Measurements from ENCODE around the gene CTNNA2.

Gene CTNNA2

DNA sequence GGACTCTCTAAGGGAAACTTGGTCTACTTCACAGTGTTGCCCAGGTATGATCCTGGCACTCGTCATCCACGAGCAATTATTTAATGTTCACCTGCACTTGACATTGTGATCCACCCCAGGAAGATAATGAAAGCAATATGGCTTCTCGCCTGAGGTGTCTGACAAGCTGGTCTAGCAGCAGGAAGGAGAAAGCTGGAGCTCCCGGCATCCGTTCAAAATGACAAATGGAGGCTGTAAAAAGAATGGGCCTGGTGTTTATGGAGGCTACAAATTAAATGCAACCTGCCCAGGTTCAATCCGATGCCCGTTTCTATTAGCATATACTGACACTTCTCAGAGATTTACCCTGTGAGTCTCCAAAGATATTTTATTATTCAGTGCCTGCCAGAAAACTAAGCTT, 317.6 kb downstream of the CTNNA2 start:
- TF ChIP-seq ZFX (IDR thresholded peaks at IDR 0.05; ENCODE audit: borderline replicate concordance) = no peak
- TF ChIP-seq, protein P1, sequence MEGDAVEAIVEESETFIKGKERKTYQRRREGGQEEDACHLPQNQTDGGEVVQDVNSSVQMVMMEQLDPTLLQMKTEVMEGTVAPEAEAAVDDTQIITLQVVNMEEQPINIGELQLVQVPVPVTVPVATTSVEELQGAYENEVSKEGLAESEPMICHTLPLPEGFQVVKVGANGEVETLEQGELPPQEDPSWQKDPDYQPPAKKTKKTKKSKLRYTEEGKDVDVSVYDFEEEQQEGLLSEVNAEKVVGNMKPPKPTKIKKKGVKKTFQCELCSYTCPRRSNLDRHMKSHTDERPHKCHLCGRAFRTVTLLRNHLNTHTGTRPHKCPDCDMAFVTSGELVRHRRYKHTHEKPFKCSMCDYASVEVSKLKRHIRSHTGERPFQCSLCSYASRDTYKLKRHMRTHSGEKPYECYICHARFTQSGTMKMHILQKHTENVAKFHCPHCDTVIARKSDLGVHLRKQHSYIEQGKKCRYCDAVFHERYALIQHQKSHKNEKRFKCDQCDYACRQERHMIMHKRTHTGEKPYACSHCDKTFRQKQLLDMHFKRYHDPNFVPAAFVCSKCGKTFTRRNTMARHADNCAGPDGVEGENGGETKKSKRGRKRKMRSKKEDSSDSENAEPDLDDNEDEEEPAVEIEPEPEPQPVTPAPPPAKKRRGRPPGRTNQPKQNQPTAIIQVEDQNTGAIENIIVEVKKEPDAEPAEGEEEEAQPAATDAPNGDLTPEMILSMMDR (IDR thresholded peaks at IDR 0.05) = no peak
- H3K27ac ChIP-seq = no peak overlapping the region

- no peak for TF ChIP-seq ZFX (IDR thresholded peaks at IDR 0.05; ENCODE audit: borderline replicate concordance)
- TF ChIP-seq, protein P1 (IDR thresholded peaks at IDR 0.05) = no peak
- no peak overlapping the region for H3K27ac ChIP-seq
These were observed 319.1 kb downstream of the CTNNA2 start for GRCh38 chr2:79831961-79832360.

GRCh38 chr2:79832511-79833234, 319.8 kb downstream of the CTNNA2 start:
- TF ChIP-seq, protein P1 (IDR thresholded peaks at IDR 0.05) = no peak
- TF ChIP-seq ZFX (IDR thresholded peaks at IDR 0.05; ENCODE audit: borderline replicate concordance) = no peak
- no peak overlapping the region for H3K27ac ChIP-seq

DNA sequence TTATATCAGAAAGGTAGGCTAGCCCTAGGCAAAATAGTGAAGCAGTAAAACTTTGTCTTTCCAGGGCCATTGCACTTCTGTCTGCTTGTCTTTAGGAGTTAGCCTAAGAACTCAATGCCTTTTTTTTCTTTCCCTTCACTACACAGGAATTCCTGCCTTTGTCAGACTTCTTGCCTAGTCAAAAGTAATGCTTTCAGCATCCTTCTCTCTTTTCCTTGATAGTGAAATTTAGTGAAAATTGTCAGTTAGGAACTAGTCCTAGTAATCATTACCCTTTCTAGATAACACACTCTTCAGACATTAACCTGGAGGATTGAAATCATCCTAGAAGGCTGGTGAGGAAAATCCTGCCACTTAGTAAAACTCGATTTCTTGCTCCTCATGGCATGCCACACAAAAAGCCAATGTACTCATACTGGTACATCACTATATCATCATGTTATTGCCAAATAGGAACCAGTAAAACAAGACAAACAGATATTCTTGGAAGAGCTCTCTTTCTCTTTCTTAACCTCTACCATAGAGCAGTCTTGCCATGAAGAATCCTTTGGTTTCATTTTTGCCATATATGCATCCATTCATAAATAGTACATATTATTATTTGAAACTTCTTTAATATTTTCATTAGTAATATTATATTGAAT, 320.5 kb downstream of the CTNNA2 start:
- H3K27ac ChIP-seq = no peak overlapping the region
- TF ChIP-seq, protein P1 (IDR thresholded peaks at IDR 0.05) = no peak
- TF ChIP-seq ZFX (IDR thresholded peaks at IDR 0.05; ENCODE audit: borderline replicate concordance) = no peak

DNA sequence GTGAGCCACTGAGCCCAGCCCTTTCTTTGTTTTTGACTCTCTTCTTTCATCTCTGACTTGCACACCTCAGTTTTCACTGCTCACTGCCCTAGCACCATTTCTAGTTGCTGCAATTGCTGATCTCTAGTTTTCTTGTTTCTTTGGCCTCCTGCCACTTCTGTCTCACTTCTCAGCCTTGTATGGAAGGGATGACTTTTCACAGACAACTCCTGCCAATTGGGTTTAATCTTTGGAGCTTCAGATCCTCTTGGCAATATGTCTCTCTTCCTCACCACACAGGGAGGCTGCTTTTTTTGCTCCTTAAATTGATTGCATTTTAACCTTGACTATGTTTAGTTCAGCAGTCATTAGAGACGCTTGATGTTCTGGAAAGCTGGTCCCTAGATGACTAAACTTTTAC, 323.1 kb downstream of the CTNNA2 start:
- H3K27ac ChIP-seq = no peak overlapping the region
- no peak for TF ChIP-seq ZFX (IDR thresholded peaks at IDR 0.05; ENCODE audit: borderline replicate concordance)
- TF ChIP-seq, protein P1 (IDR thresholded peaks at IDR 0.05) = no peak

DNA sequence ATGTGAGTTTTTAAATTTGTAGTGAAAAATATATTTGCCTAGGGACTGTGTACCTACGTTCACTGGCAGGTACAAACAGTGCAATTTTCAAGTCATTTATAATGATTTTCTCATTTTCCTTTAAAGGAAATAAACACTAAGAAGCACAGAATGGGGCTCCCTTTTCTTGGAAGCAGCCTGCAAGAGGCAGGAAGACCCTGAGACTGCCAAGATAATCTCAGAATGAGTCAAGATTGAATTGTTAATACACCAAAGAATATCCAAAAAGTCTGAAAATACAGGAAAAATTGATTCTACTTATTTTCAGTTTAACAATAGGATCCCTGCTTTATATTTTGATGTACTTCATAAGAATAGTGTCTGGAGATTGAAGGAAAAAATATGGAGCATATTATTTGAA, 331.2 kb downstream of the CTNNA2 start:
- TF ChIP-seq ZFX (IDR thresholded peaks at IDR 0.05; ENCODE audit: borderline replicate concordance) = no peak
- TF ChIP-seq, protein P1 (IDR thresholded peaks at IDR 0.05) = no peak
- H3K27ac ChIP-seq = no peak overlapping the region

GRCh38 chr2:79846878-79847277, 334.0 kb downstream of the CTNNA2 start:
- no peak overlapping the region for H3K27ac ChIP-seq
- TF ChIP-seq ZFX (IDR thresholded peaks at IDR 0.05; ENCODE audit: borderline replicate concordance) = no peak
- TF ChIP-seq, protein P1 (IDR thresholded peaks at IDR 0.05) = no peak

Measured in 22Rv1 (cell line).